Smooth muscle cell (in vitro differentiated cells): ENCODE data around the gene FAM174C. TPM values are rescaled to one million over a fixed set of nuclear protein-coding genes. Genes with fewer than 3 reads are reported as not detected.
"Not testable (repeated sequence)": the region's sequence is repeated elsewhere in the genome, so short reads cannot be mapped to it uniquely, and the experiment has no call there.

Experiments
- DNase-seq: peaks from one replicate; lab custom pipeline; 2025; ENCODE audit not compliant: unreplicated experiment; lab: John Stamatoyannopoulos, UW
- H2AFZ ChIP-seq: fragments of 200-600 bp; sonication (generic); 2 replicates; pipeline ENCODE4 v1.6.0; 2016; ENCODE audit warnings: antibody characterized with exemption, low read depth, mild to moderate bottlenecking
- H3F3A ChIP-seq: fragments of 200-600 bp; sonication (generic); 2 replicates; pipeline ENCODE4 v1.6.0; 2017; ENCODE audit warnings: antibody characterized with exemption, low read depth
- H3K27ac ChIP-seq: fragments of 200-600 bp; sonication (generic); 2 replicates; pipeline ENCODE4 v1.5.1; 2016; ENCODE audit warnings: low read depth, mild to moderate bottlenecking
- H3K27me3 ChIP-seq: fragments of 200-600 bp; sonication (generic); 2 replicates; pipeline ENCODE4 v1.6.1; 2016; ENCODE audit warnings: low read depth, mild to moderate bottlenecking
- H3K36me3 ChIP-seq: fragments of 200-600 bp; sonication (generic); 2 replicates; pipeline ENCODE4 v1.5.1; 2016; ENCODE audit warnings: low read depth
- H3K4me1 ChIP-seq: fragments of 200-600 bp; sonication (generic); 2 replicates; pipeline ENCODE4 v1.5.1; 2016; ENCODE audit warnings: low read depth
- H3K4me2 ChIP-seq: fragments of 200-600 bp; sonication (generic); 2 replicates; pipeline ENCODE4 v1.6.0; 2016; ENCODE audit warnings: mild to moderate bottlenecking
- H3K4me3 ChIP-seq: fragments of 200-600 bp; sonication (generic); 2 replicates; pipeline ENCODE4 v1.5.1; 2016; ENCODE audit warnings: mild to moderate bottlenecking
- H3K79me2 ChIP-seq: fragments of 200-600 bp; sonication (generic); 2 replicates; pipeline ENCODE4 v1.6.0; 2016; ENCODE audit warnings: low read depth, mild to moderate bottlenecking
- H3K9ac ChIP-seq: fragments of 200-600 bp; sonication (generic); 2 replicates; pipeline ENCODE4 v1.6.0; 2016; ENCODE audit warnings: low read depth
- H3K9me3 ChIP-seq: fragments of 200-600 bp; sonication (generic); replicated peaks from 2 replicates; pipeline ENCODE4 v1.5.1; 2016; ENCODE audit warnings: low read depth
- H4K20me1 ChIP-seq: fragments of 200-600 bp; sonication (generic); 2 replicates; pipeline ENCODE4 v1.6.0; 2016; ENCODE audit warnings: low read depth
- WGBS: methylation state at CpG from one replicate; pipeline ENCODE4 v1.1.7; 2016; ENCODE audit warnings: low lambda C conversion rate; 5-methylcytosine and 5-hydroxymethylcytosine counted together
- polyA plus RNA-seq: library from polyadenylated mRNA; unstranded; fragments of >200 nt; fragmentation: Nextera tagmentation; extraction: Ambion mirVana; gene quantifications from 2 replicates; pipeline ENCODE4 v1.2.1, GENCODE V29; 2016
- total RNA-seq: library from RNA; depleted of rRNA; stranded (reverse); fragments of >200 nt; gene quantifications from 2 replicates; pipeline ENCODE4 v1.2.3, GENCODE V29; 2014
- TF ChIP-seq, protein P1 (sequence below): fragments of 200-600 bp; sonication (generic); IDR thresholded peaks from 2 replicates; pipeline ENCODE4 v1.5.1; 2017; ENCODE audit warnings: borderline replicate concordance, mild to moderate bottlenecking, antibody characterized with exemption; ENCODE audit not compliant: insufficient read depth, poor library complexity, severe bottlenecking

Gene FAM174C
- total and polyA plus RNA-seq, 2 experiments from 2014 or later = 41.5 to 75.6 TPM

DNA sequence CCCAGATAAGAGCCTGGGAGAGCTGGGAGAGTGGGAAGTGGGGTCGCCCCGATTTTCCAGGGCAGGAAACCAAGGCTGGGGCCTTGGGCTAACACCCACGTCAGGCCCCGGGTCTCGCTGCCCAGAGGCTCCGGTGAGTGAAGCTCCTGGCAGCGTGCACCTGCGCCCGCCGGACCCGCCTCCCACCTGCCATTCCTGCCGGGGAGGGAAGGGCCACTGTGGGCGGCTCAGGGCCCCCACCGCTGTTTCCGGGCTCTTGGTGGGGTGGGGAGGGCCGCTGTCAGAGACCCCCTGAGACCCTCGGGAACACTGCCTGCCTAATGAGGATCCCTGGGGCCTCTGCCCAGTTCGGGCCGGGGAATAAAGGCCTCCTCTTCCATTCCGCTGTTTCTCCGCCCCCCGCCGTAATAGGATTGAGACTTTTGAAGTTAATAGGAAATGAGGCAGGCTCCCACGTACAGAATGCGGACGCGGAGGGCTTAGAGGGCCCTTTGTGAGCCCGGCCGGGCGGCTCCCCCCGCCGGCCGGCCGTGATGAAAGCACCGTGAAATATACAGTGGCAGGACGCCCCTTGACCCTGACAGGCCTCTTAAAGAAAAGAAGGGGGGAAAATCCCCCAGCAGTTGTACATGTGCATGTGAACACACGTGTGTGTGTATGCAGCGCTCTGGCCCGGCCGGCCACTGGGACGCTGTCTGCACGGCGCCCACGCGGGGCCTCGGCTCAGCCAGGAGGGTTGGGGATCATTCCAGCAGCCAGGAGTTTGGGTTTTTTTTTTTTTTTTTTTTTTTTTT, 43.5 kb downstream of the FAM174C start:
- TF ChIP-seq, protein P1, sequence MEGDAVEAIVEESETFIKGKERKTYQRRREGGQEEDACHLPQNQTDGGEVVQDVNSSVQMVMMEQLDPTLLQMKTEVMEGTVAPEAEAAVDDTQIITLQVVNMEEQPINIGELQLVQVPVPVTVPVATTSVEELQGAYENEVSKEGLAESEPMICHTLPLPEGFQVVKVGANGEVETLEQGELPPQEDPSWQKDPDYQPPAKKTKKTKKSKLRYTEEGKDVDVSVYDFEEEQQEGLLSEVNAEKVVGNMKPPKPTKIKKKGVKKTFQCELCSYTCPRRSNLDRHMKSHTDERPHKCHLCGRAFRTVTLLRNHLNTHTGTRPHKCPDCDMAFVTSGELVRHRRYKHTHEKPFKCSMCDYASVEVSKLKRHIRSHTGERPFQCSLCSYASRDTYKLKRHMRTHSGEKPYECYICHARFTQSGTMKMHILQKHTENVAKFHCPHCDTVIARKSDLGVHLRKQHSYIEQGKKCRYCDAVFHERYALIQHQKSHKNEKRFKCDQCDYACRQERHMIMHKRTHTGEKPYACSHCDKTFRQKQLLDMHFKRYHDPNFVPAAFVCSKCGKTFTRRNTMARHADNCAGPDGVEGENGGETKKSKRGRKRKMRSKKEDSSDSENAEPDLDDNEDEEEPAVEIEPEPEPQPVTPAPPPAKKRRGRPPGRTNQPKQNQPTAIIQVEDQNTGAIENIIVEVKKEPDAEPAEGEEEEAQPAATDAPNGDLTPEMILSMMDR = no peak
- Histone ChIP-seq H3K27me3 (peaks cover 24% of the 10 kb centered on the region), H4K20me1 (no peaks in the 10 kb centered on the region), H3K9ac (no peak overlapping the region), H3K4me1 (peaks cover 6% of the 10 kb centered on the region), H3F3A (no peaks in the 10 kb centered on the region), H3K27ac (no peak overlapping the region), H3K4me2 (no peak overlapping the region), H2AFZ (no peak overlapping the region), H3K9me3 (no peaks in the 10 kb centered on the region), H3K79me2 (no peaks in the 10 kb centered on the region), H3K4me3 (no peak overlapping the region), H3K36me3 (no peaks in the 10 kb centered on the region)
- WGBS = 82% methylated on average over 45 of the region's 46 CpGs
- DNase-seq = no peak

GRCh38 chr19:1320282-1320650, 44.9 kb downstream of the FAM174C start:
- H3K9me3 ChIP-seq, H3F3A ChIP-seq, H3K4me1 ChIP-seq, DNase-seq, H4K20me1 ChIP-seq, H2AFZ ChIP-seq, H3K27ac ChIP-seq, H3K79me2 ChIP-seq, H3K4me3 ChIP-seq, H3K36me3 ChIP-seq, H3K4me2 ChIP-seq, H3K9ac ChIP-seq: not testable (repeated sequence)
- peaks cover 21% of the 10 kb centered on the region for H3K27me3 ChIP-seq
- WGBS = 93% methylated on average over 3 of the region's 3 CpGs

GRCh38 chr19:1321539-1321938, 46.2 kb downstream of the FAM174C start:
- H3K27ac ChIP-seq = no peak overlapping the region
- no peaks in the 10 kb centered on the region for H3F3A ChIP-seq
- H3K36me3 ChIP-seq = no peaks in the 10 kb centered on the region
- H3K27me3 ChIP-seq = peaks cover 10% of the 10 kb centered on the region
- no peak overlapping the region for H3K4me2 ChIP-seq
- no peak overlapping the region for H3K9ac ChIP-seq
- H3K9me3 ChIP-seq = no peaks in the 10 kb centered on the region
- no peak overlapping the region for H2AFZ ChIP-seq
- TF ChIP-seq, protein P1 = no peak
- H3K4me1 ChIP-seq = peaks cover 6% of the 10 kb centered on the region
- H3K79me2 ChIP-seq = no peaks in the 10 kb centered on the region
- no peak overlapping the region for H3K4me3 ChIP-seq
- DNase-seq = no peak
- WGBS = 88% methylated on average over 9 of the region's 9 CpGs
- H4K20me1 ChIP-seq = no peaks in the 10 kb centered on the region

- H3K9ac ChIP-seq = no peak overlapping the region
- TF ChIP-seq, protein P1 = no peak
- no peaks in the 10 kb centered on the region for H3K36me3 ChIP-seq
- H3K4me2 ChIP-seq = no peak overlapping the region
- no peaks in the 10 kb centered on the region for H4K20me1 ChIP-seq
- no peak overlapping the region for H2AFZ ChIP-seq
- no peak overlapping the region for H3K4me3 ChIP-seq
- no peaks in the 10 kb centered on the region for H3K79me2 ChIP-seq
- WGBS = 93% methylated on average over 11 of the region's 16 CpGs
- H3F3A ChIP-seq = no peaks in the 10 kb centered on the region
- no peak for DNase-seq
- no peak overlapping the region for H3K27ac ChIP-seq
- H3K4me1 ChIP-seq = peaks cover 6% of the 10 kb centered on the region
- H3K27me3 ChIP-seq = peaks cover 1% of the 10 kb centered on the region
- no peaks in the 10 kb centered on the region for H3K9me3 ChIP-seq
Observed at GRCh38 chr19:1322198-1322981, 47.1 kb downstream of the FAM174C start.
